ENCODE results near the gene CTAGE6. TPM values are rescaled to one million over a fixed set of nuclear protein-coding genes. Genes with fewer than 3 reads are reported as not detected.

CTAGE6 gene, protein sequence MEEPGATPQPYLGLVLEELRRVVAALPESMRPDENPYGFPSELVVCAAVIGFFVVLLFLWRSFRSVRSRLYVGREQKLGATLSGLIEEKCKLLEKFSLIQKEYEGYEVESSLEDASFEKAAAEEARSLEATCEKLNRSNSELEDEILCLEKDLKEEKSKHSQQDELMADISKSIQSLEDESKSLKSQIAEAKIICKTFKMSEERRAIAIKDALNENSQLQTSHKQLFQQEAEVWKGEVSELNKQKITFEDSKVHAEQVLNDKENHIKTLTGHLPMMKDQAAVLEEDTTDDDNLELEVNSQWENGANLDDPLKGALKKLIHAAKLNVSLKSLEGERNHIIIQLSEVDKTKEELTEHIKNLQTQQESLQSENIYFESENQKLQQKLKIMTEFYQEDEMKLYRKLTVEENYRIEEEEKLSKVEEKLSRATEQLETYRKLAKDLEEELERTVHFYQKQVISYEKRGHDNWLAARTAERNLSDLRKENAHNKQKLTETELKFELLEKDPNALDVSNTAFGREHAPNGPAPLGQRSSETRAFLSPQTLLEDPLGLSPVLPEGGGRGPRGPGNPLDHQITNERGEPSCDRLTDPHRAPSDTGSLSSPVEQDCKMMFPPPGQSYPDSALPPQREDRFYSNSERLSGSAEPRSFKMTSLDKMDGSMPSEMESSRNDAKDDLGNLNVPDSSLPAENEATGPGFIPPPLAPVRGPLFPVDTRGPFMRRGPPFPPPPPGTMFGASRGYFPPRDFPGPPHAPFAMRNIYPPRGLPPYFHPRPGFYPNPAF
- 0.05 to 0.07 TPM in 2 of 5 replicates, not detected in the others for total RNA-seq (2022; extraction: Qiagen RNA extraction)

DNA sequence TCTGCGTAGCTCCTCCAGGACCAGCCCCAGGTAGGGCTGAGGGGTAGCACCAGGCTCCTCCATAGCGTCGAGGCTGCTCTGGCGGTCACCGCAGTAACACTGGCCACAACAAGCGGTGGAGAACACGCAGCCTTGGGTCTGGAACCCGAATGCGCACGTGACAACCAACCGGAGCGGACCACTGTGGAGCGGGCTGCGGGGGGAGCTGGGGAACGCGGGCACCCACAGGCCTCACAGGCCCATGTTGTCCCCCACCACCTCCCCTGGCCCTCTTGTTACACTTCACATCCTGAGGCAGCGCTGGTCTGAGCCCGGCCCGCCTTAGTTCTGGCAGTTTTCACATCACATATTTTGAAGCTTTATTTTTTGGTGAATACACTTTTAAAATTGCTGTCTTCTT lies at the start of gene CTAGE6:
Gene CTAGE6, minus strand, starts transcription at position 101 of the 400 bp plus-strand sequence. Its CDS starts 38 bp downstream, at position 63.

Other genes with a start within 250 kb of the CTAGE6 start
- gene CTAGE15, start 185.9 kb downstream of the CTAGE6 start, total RNA-seq (2022; extraction: Qiagen RNA extraction), result not detected in 5 replicates
- gene TCAF2, start 136.7 kb downstream of the CTAGE6 start, total RNA-seq (2022; extraction: Qiagen RNA extraction), result 0.80 to 1.3 TPM (median 1.0 TPM) in 5 replicates
- gene TCAF1, start 144.5 kb upstream of the CTAGE6 start, total RNA-seq (2022; extraction: Qiagen RNA extraction), result 13.1 to 19.9 TPM (median 18.0 TPM) in 5 replicates
- not detected in 5 replicates for gene OR2F2, start 177.5 kb upstream of the CTAGE6 start, total RNA-seq (2022; extraction: Qiagen RNA extraction)
- not detected in 5 replicates for gene OR2F1, start 197.1 kb upstream of the CTAGE6 start, total RNA-seq (2022; extraction: Qiagen RNA extraction)
- not detected in 5 replicates for gene OR6B1, start 242.6 kb upstream of the CTAGE6 start, total RNA-seq (2022; extraction: Qiagen RNA extraction)